A673 (cell line): ENCODE results near the gene TMEM91. TPM values are rescaled to one million over a fixed set of nuclear protein-coding genes. Genes with fewer than 3 reads are reported as not detected.

ENCODE experiments used
- BruUV-seq: library from RNA; stranded (reverse); fragments of 400-500 nt; replicated peaks from 2 replicates; lab custom pipeline; 2021; lab: Mats Ljungman, UMichigan
- CTCF ChIA-PET: fragments of 300-600 bp; sonication (Branson Sonifier 250); formaldehyde crosslinking; loops from one replicate; lab custom pipeline; 2022; ENCODE audit warnings: antibody characterized with exemption; lab: Charles Lee
- POLR2A ChIA-PET: fragments of 300-600 bp; sonication (Branson Sonifier 250); formaldehyde crosslinking; loops from one replicate; lab custom pipeline; 2022; ENCODE audit warnings: antibody characterized with exemption; ENCODE audit not compliant: low non-redundant PET; lab: Charles Lee
- DNase-seq: peaks from one replicate; pipeline ENCODE4 v3.0.0-alpha.2; 2015; ENCODE audit warnings: low spot score
- H3K27ac ChIP-seq: fragments of 200-600 bp; sonication (generic); 2 replicates; pipeline ENCODE4 v1.5.1; 2016; ENCODE audit warnings: mixed run types, low read depth, mild to moderate bottlenecking, mixed read lengths, antibody characterized with exemption, low read length; ENCODE audit not compliant: poor library complexity, severe bottlenecking
- H3K27me3 ChIP-seq: fragments of 200-600 bp; sonication (generic); replicated peaks from 2 replicates; pipeline ENCODE4 v1.6.1; 2017; ENCODE audit warnings: mixed run types, low read depth, mild to moderate bottlenecking, mixed read lengths, antibody characterized with exemption, low read length; ENCODE audit not compliant: insufficient read depth, poor library complexity
- H3K36me3 ChIP-seq: fragments of 200-600 bp; sonication (generic); 2 replicates; pipeline ENCODE4 v1.6.1; 2016; ENCODE audit warnings: mixed run types, mild to moderate bottlenecking, mixed read lengths, antibody characterized with exemption, low read length; ENCODE audit not compliant: insufficient read depth, poor library complexity, severe bottlenecking
- H3K4me1 ChIP-seq: fragments of 200-600 bp; sonication (generic); 2 replicates; pipeline ENCODE4 v1.6.1; 2017; ENCODE audit warnings: mixed run types, mild to moderate bottlenecking, mixed read lengths, antibody characterized with exemption, low read length; ENCODE audit not compliant: insufficient read depth, poor library complexity, severe bottlenecking
- H3K4me3 ChIP-seq: fragments of 200-600 bp; sonication (generic); 2 replicates; pipeline ENCODE4 v1.5.1; 2016; ENCODE audit warnings: low read depth, mixed run types, mild to moderate bottlenecking, mixed read lengths, low read length; ENCODE audit not compliant: poor library complexity, severe bottlenecking
- H3K9me3 ChIP-seq: fragments of 200-600 bp; sonication (generic); 2 replicates; pipeline ENCODE4 v1.6.1; 2016; ENCODE audit warnings: mixed run types, low read depth, mild to moderate bottlenecking, mixed read lengths, antibody characterized with exemption, low read length; ENCODE audit not compliant: poor library complexity, severe bottlenecking
- EZH2 ChIP-seq: fragments of 200-600 bp; sonication (generic); IDR thresholded peaks from 2 replicates; pipeline ENCODE4 v1.6.1; 2017; ENCODE audit warnings: borderline replicate concordance, low read depth, mild to moderate bottlenecking, mixed read lengths, antibody characterized with exemption, low read length; ENCODE audit not compliant: poor library complexity, severe bottlenecking
- intact Hi-C: fragments of 100-400 bp; cut with micrococcal nuclease; formaldehyde crosslinking; loops from one replicate; pipeline ENCODE4 v1.10.0; 2022; ENCODE audit not compliant: unreplicated experiment
- total RNA-seq: library from RNA; stranded (reverse); gene quantifications from 2 replicates; pipeline ENCODE4 v1.2.3, GENCODE V29; 2021
- TF ChIP-seq, protein P1 (sequence below): fragments of 300-800, 200-600 bp; sonication (generic); conservative IDR thresholded peaks from 2 replicates; pipeline ENCODE4 v1.5.1; 2017; ENCODE audit warnings: low read depth, mild to moderate bottlenecking, antibody characterized with exemption, low read length, moderate library complexity, mixed read lengths

The TMEM91 gene
- total RNA-seq, 1 experiment from 2014 or later: 4.9 TPM

GRCh38 chr19:41421314-41421713 lies 45.0 kb downstream of the TMEM91 start:
- H3K4me1 ChIP-seq: no peaks in the 10 kb centered on the region
- intact Hi-C loops: no loop called here
- ChIA-PET POLR2A (no interaction called here), CTCF (no interaction called here)
- no peak for TF ChIP-seq EZH2
- TF ChIP-seq, protein P1, sequence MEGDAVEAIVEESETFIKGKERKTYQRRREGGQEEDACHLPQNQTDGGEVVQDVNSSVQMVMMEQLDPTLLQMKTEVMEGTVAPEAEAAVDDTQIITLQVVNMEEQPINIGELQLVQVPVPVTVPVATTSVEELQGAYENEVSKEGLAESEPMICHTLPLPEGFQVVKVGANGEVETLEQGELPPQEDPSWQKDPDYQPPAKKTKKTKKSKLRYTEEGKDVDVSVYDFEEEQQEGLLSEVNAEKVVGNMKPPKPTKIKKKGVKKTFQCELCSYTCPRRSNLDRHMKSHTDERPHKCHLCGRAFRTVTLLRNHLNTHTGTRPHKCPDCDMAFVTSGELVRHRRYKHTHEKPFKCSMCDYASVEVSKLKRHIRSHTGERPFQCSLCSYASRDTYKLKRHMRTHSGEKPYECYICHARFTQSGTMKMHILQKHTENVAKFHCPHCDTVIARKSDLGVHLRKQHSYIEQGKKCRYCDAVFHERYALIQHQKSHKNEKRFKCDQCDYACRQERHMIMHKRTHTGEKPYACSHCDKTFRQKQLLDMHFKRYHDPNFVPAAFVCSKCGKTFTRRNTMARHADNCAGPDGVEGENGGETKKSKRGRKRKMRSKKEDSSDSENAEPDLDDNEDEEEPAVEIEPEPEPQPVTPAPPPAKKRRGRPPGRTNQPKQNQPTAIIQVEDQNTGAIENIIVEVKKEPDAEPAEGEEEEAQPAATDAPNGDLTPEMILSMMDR: no peak
- H3K27me3 ChIP-seq: no peaks in the 10 kb centered on the region
- peaks cover 14% of the 10 kb centered on the region for H3K36me3 ChIP-seq
- no peak overlapping the region for H3K27ac ChIP-seq
- no peaks in the 10 kb centered on the region for H3K9me3 ChIP-seq
- DNase-seq: no peak
- H3K4me3 ChIP-seq: no peak overlapping the region
- BruUV-seq: no TSS peak

GRCh38 chr19:41421973-41422372 lies 45.6 kb downstream of the TMEM91 start:
- no peak for TF ChIP-seq EZH2
- TF ChIP-seq, protein P1: no peak
- H3K4me3 ChIP-seq: no peak overlapping the region
- intact Hi-C loops: no loop called here
- ChIA-PET POLR2A (no interaction called here), CTCF (no interaction called here)
- no peaks in the 10 kb centered on the region for H3K27me3 ChIP-seq
- peaks cover 4% of the 10 kb centered on the region for H3K4me1 ChIP-seq
- no peak overlapping the region for H3K27ac ChIP-seq
- no peak for DNase-seq
- BruUV-seq: no TSS peak
- peaks cover 13% of the 10 kb centered on the region for H3K36me3 ChIP-seq
- no peaks in the 10 kb centered on the region for H3K9me3 ChIP-seq

- Histone ChIP-seq H3K36me3 (peaks cover 13% of the 10 kb centered on the region), H3K4me1 (peaks cover 9% of the 10 kb centered on the region), H3K27me3 (no peaks in the 10 kb centered on the region), H3K27ac (no peak overlapping the region), H3K4me3 (no peak overlapping the region), H3K9me3 (no peaks in the 10 kb centered on the region)
- TF ChIP-seq, protein P1: no peak
- TF ChIP-seq EZH2: no peak
- POLR2A ChIA-PET: no interaction called here
- CTCF ChIA-PET: no interaction called here
- BruUV-seq: no TSS peak
- DNase-seq: no peak
- intact Hi-C loops: no loop called here
Observed at GRCh38 chr19:41422456-41422855, 46.1 kb downstream of the TMEM91 start.
